ENCODE results near the gene MESP2. TPM values are rescaled to one million over a fixed set of nuclear protein-coding genes. Genes with fewer than 3 reads are reported as not detected.

MESP2 gene
- total and polyA plus RNA-seq, 9 donors: 0.19 TPM; not detected in 8

GRCh38 chr15:89813381-89814111 lies 37.4 kb downstream of the MESP2 start:
- no peak overlapping the region for H3K4me3 ChIP-seq

GRCh38 chr15:89814112-89814742 lies 38.1 kb downstream of the MESP2 start:
- Histone ChIP-seq H3K27ac (no peak overlapping the region), H3K4me3 (peak overlapping the region; percentile 17), H3K27me3 (peaks cover 4% of the 10 kb centered on the region), H3K36me3 (no peaks in the 10 kb centered on the region), H3K9me3 (peaks cover 0 to 9% of the 10 kb centered on the region in 2 donors), H3K4me1 (ENCODE audit: insufficient read depth) (peaks cover 3% of the 10 kb centered on the region)
- no peak for DNase-seq
- TF ChIP-seq EP300 (IDR thresholded peaks at IDR 0.05): no peak
- 7 to 16% (median 15%) methylated on average over 28 to 56 of the region's 56 CpGs for WGBS, 3 donors
- intact Hi-C loops (cut with DNase I): no loop called here

More at GRCh38 chr15:89813381-89814111, 37.4 kb downstream of the MESP2 start:
- TF ChIP-seq CTCF (IDR thresholded peaks at IDR 0.05): no peak
- no peak for TF ChIP-seq POLR2A (IDR thresholded peaks at IDR 0.05)
- TF ChIP-seq EP300 (IDR thresholded peaks at IDR 0.05): no peak
- intact Hi-C loops (cut with DNase I): no loop called here
- Histone ChIP-seq H3K4me1 (ENCODE audit: insufficient read depth) (peaks cover 3% of the 10 kb centered on the region), H3K36me3 (no peaks in the 10 kb centered on the region), H3K27me3 (peaks cover 4% of the 10 kb centered on the region), H3K9me3 (peaks cover 0 to 9% of the 10 kb centered on the region in 2 donors), H3K27ac (no peak overlapping the region)
- WGBS, 3 donors: 73 to 78% (median 74%) methylated on average over 13 of the region's 13 CpGs
- DNase-seq: no peak

GRCh38 chr15:89815769-89816168 lies 39.6 kb downstream of the MESP2 start:
- Histone ChIP-seq H3K4me1 (ENCODE audit: insufficient read depth) (peaks cover 3% of the 10 kb centered on the region), H3K36me3 (no peaks in the 10 kb centered on the region), H3K4me3 (no peak overlapping the region), H3K27me3 (peaks cover 4% of the 10 kb centered on the region), H3K9me3 (peaks cover 0 to 9% of the 10 kb centered on the region in 2 donors), H3K27ac (no peak overlapping the region)
- intact Hi-C loops (cut with DNase I): no loop called here
- no peak for TF ChIP-seq POLR2A (IDR thresholded peaks at IDR 0.05)
- no peak for DNase-seq
- WGBS, 3 donors: 85 to 97% (median 93%) methylated on average over 3 of the region's 3 CpGs

- Histone ChIP-seq H3K4me3 (no peak overlapping the region), H3K4me1 (ENCODE audit: insufficient read depth) (peaks cover 3% of the 10 kb centered on the region), H3K36me3 (no peaks in the 10 kb centered on the region), H3K9me3 (peaks cover 0 to 9% of the 10 kb centered on the region in 2 donors), H3K27me3 (peaks cover 4% of the 10 kb centered on the region), H3K27ac (no peak overlapping the region)
- TF ChIP-seq EP300 (IDR thresholded peaks at IDR 0.05) (no peak), POLR2A (IDR thresholded peaks at IDR 0.05) (no peak), CTCF (IDR thresholded peaks at IDR 0.05) (no peak)
- no peak for DNase-seq
- intact Hi-C loops (cut with DNase I): no loop called here
- WGBS, 3 donors: 15 to 36% (median 20%) methylated on average over 10 of the region's 10 CpGs
Observed at GRCh38 chr15:89817701-89818280, 41.7 kb downstream of the MESP2 start.

- Histone ChIP-seq H3K27me3 (peaks cover 4% of the 10 kb centered on the region), H3K4me1 (ENCODE audit: insufficient read depth) (peaks cover 3% of the 10 kb centered on the region), H3K4me3 (no peak overlapping the region), H3K36me3 (no peaks in the 10 kb centered on the region), H3K9me3 (peaks cover 0 to 9% of the 10 kb centered on the region in 2 donors), H3K27ac (no peak overlapping the region)
- WGBS, 3 donors: 18 to 24% (median 21%) methylated on average over 10 of the region's 10 CpGs
- TF ChIP-seq CTCF (IDR thresholded peaks at IDR 0.05): no peak
- no peak for TF ChIP-seq EP300 (IDR thresholded peaks at IDR 0.05)
- no peak for TF ChIP-seq POLR2A (IDR thresholded peaks at IDR 0.05)
- no peak for DNase-seq
- intact Hi-C loops (cut with DNase I): no loop called here
Observed at GRCh38 chr15:89818287-89818686, 42.2 kb downstream of the MESP2 start.

Measured in ovary (tissue), 9 donors.